HepG2 (cell line): ENCODE results near the gene KDM1B. TPM values are rescaled to one million over a fixed set of nuclear protein-coding genes. Genes with fewer than 3 reads are reported as not detected.

Experiments
- DNMT3B ChIP-seq: conservative IDR thresholded peaks from 2 replicates; pipeline ENCODE4 v1.6.1; 2016; ENCODE audit warnings: missing biosample characterization, control low read depth
- NAIF1 ChIP-seq: sonication (generic); formaldehyde crosslinking; IDR thresholded peaks from 2 replicates; pipeline ENCODE4 v1.5.0; 2020; ENCODE audit warnings: mild to moderate bottlenecking, missing genetic modification reagents, borderline replicate concordance
- RBFOX2 ChIP-seq: fragments of 200-400 bp; formaldehyde crosslinking; IDR thresholded peaks from 2 replicates; pipeline ENCODE4 v1.6.1; 2017; ENCODE audit warnings: low read depth, mild to moderate bottlenecking, low read length
- SIN3A ChIP-seq: IDR thresholded peaks from 2 replicates; pipeline ENCODE4 v1.6.1; 2011; ENCODE audit warnings: low read depth, mild to moderate bottlenecking, control low read depth, low read length, borderline replicate concordance
- SOX13 ChIP-seq, 3 experiments: fragments of 450-650 bp in 1 of 3; sonication (generic) in 1 of 3; formaldehyde crosslinking in 1 of 3; IDR thresholded peaks in 2 of 3; conservative IDR thresholded peaks in 1 of 3; 2 replicates each; pipeline versions ENCODE4 v1.5.0 to v1.6.1; 2016 to 2020; ENCODE audit warnings: antibody characterized with exemption in 1 of 3, mild to moderate bottlenecking in 1 of 3, missing compliant biosample characterization in 1 of 3, missing genetic modification reagents in 1 of 3, moderate library complexity in 1 of 3
- STAT6 ChIP-seq: sonication (generic); formaldehyde crosslinking; IDR thresholded peaks from 2 replicates; pipeline ENCODE4 v1.4.0; 2020; ENCODE audit warnings: missing genetic modification reagents, mild to moderate bottlenecking, borderline replicate concordance
- TBP ChIP-seq: sonication (generic); formaldehyde crosslinking; IDR thresholded peaks from 2 replicates; pipeline ENCODE4 v1.5.0; 2020; ENCODE audit warnings: missing genetic modification reagents
- TEAD2 ChIP-seq: sonication (generic); formaldehyde crosslinking; IDR thresholded peaks from 2 replicates; pipeline ENCODE4 v1.9.0; 2021; ENCODE audit warnings: missing genetic modification reagents
- ZBTB42 ChIP-seq: sonication (generic); formaldehyde crosslinking; IDR thresholded peaks from 2 replicates; pipeline ENCODE4 v1.5.0; 2020; ENCODE audit warnings: mild to moderate bottlenecking, missing genetic modification reagents
- ZNF547 ChIP-seq: sonication (generic); formaldehyde crosslinking; IDR thresholded peaks from 2 replicates; pipeline ENCODE4 v1.5.1; 2020; ENCODE audit warnings: mild to moderate bottlenecking, missing genetic modification reagents
- ZNF549 ChIP-seq: sonication (generic); formaldehyde crosslinking; IDR thresholded peaks from 2 replicates; pipeline ENCODE4 v1.5.0; 2020; ENCODE audit warnings: missing genetic modification reagents
- ZNF556 ChIP-seq: sonication (generic); formaldehyde crosslinking; IDR thresholded peaks from 2 replicates; pipeline ENCODE4 v1.4.0; 2020; ENCODE audit warnings: mild to moderate bottlenecking, missing genetic modification reagents, borderline replicate concordance
- ZNF687 ChIP-seq: sonication (generic); formaldehyde crosslinking; IDR thresholded peaks from 2 replicates; pipeline ENCODE4 v1.5.1; 2020; ENCODE audit warnings: mild to moderate bottlenecking, missing genetic modification reagents, moderate library complexity
- ZNF800 ChIP-seq: sonication (generic); formaldehyde crosslinking; IDR thresholded peaks from 2 replicates; pipeline ENCODE4 v1.4.0; 2020; ENCODE audit warnings: missing genetic modification reagents
- ZNF883 ChIP-seq: sonication (generic); formaldehyde crosslinking; IDR thresholded peaks from 2 replicates; pipeline ENCODE4 v1.5.1; 2020; ENCODE audit warnings: mild to moderate bottlenecking, missing genetic modification reagents; ENCODE audit errors: not compliant biosample characterization
- polyA plus RNA-seq, 8 experiments: library from polyadenylated mRNA; depleted of rRNA in 3 of 8; stranded (reverse) in 7 of 8; unstranded in 1 of 8; fragments of >200 nt; fragmentation: Illumina TruSeq in 4 of 8; extraction: Trizol in 4 of 8; gene quantifications; 2 replicates each; pipeline versions ENCODE4 v1.2.1 to v1.2.3, GENCODE V29; 2011 to 2016; ENCODE audit warnings: low read depth in 4 of 8, missing spikeins in 1 of 8, mixed read lengths in 1 of 8; ENCODE audit not compliant: insufficient read depth in 1 of 8
- total RNA-seq, 5 experiments: library from RNA; depleted of rRNA; stranded (reverse); fragments of >200 nt; fragmentation: Illumina TruSeq; extraction: Trizol; gene quantifications; 2 replicates each; pipeline ENCODE4 v1.2.3, GENCODE V29; 2016; ENCODE audit warnings: low read depth in 1 of 5
- TF ChIP-seq, protein P1 (sequence below): sonication (generic); formaldehyde crosslinking; IDR thresholded peaks from 2 replicates; pipeline ENCODE4 v1.4.0; 2020; ENCODE audit warnings: mild to moderate bottlenecking, missing genetic modification reagents

The KDM1B gene
- total and polyA plus RNA-seq, 2 of the 13 experiments (the other 11 are each of a cell fraction or from before 2014, with no cell fraction given), result 9.8 to 13.2 TPM

DNA sequence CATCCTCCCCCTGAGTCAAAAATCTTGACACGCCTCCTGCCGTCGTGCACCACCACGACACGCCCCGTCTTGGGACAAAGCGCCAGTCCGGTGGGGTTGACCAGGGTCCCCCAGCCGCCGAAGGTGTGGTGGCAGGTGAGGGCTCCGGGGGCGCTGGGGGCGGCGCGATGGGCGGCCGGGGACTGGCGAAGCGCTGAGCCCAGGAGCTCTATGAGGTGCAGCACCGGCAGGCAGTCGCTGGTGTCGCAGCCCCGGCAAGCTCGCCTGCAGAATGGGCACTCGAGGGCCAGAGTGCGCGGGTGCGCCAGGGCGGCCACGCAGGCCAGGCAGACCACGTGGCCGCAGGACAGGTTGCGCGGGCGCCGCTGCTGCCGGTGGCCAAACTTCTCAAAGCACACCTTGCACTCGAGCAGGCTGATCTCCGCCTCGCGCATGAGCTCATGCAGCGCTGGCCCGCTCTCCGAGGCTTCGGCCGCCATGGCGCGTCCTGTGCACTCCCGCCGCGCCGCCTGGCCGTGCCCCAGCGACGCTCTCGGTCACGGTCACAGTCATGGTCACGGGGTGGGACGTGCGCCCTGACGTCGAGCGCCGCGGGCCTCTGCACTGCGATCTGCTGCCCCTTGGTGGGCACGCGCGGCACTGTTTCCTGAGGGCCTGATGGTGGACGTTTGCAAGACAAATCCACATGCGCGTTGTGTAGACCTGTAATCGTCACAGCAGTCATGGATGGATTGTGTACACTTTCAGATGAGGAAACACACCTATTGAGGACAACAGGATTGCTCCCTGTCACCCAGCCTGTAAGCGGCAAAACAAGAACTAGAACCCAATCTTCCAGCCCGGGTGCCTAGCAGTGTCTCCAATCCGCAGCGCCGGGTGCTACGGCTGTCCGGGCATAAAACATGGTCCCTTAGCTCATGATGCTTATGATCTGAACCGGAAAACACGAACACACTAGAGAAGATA, 32.8 kb upstream of the KDM1B start, which contains the start of gene NHLRC1 (continued):
- TF ChIP-seq ZNF549 (CRISPR knock-in tag), result no peak
- TF ChIP-seq STAT6 (CRISPR knock-in tag), result peak; percentile 68; the same call in 1 of the 2 replicates
- TF ChIP-seq ZNF800 (CRISPR knock-in tag), result peak; percentile 94
- peak; percentile 95 for TF ChIP-seq ZNF883 (CRISPR knock-in tag)
- TF ChIP-seq ZNF556 (CRISPR knock-in tag), result peak; percentile 96
- peak; percentile 99 for TF ChIP-seq ZNF687
- 0 out of 2 replicates have a peak, but pooled peaks have one; percentile 82 for TF ChIP-seq TBP (CRISPR knock-in tag)
- TF ChIP-seq, protein P1, sequence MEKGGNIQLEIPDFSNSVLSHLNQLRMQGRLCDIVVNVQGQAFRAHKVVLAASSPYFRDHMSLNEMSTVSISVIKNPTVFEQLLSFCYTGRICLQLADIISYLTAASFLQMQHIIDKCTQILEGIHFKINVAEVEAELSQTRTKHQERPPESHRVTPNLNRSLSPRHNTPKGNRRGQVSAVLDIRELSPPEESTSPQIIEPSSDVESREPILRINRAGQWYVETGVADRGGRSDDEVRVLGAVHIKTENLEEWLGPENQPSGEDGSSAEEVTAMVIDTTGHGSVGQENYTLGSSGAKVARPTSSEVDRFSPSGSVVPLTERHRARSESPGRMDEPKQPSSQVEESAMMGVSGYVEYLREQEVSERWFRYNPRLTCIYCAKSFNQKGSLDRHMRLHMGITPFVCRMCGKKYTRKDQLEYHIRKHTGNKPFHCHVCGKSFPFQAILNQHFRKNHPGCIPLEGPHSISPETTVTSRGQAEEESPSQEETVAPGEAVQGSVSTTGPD, result no peak
- TF ChIP-seq TEAD2 (CRISPR knock-in tag), result 0 out of 2 replicates have a peak, but pooled peaks have one; percentile 12
- no peak; the same call in 1 of the 2 replicates for TF ChIP-seq NAIF1
- TF ChIP-seq SOX13 (IDR thresholded peaks at IDR 0.05), result no peak; the same call in 1 of the 2 replicates
- peak in 1 of 2 experiments; percentile 88; a peak in 2 of 4 replicates for TF ChIP-seq SOX13 (CRISPR knock-in tag; conservative IDR thresholded peaks at IDR 0.05 in 1 of 2, IDR thresholded peaks at IDR 0.05 in 1 of 2)
- peak; percentile 96 for TF ChIP-seq ZNF547 (CRISPR knock-in tag)
- TF ChIP-seq RBFOX2, result peak; percentile 70
- no peak; the same call in 1 of the 2 replicates for TF ChIP-seq SIN3A
- TF ChIP-seq ZBTB42 (CRISPR knock-in tag), result 0 out of 2 replicates have a peak, but pooled peaks have one; percentile 47
- TF ChIP-seq DNMT3B (CRISPR knock-in tag), result 0 out of 2 replicates have a peak, but pooled peaks have one; percentile 80
